Activated T-cell treated with anti-CD3 and anti-CD28 coated beads, Interleukin-2, amount 50 U/mL, for 1 hour (primary cell): ENCODE data around the gene CRB3.
A peak's percentile ranks its signal among the peaks of the same experiment; 100 is the strongest.
"Not testable (repeated sequence)": the region's sequence is repeated elsewhere in the genome, so short reads cannot be mapped to it uniquely, and the experiment has no call there.

Experiments
- DNase-seq: peaks from one replicate; pipeline ENCODE4 v3.0.0-alpha.2; 2020

The CRB3 gene

DNA sequence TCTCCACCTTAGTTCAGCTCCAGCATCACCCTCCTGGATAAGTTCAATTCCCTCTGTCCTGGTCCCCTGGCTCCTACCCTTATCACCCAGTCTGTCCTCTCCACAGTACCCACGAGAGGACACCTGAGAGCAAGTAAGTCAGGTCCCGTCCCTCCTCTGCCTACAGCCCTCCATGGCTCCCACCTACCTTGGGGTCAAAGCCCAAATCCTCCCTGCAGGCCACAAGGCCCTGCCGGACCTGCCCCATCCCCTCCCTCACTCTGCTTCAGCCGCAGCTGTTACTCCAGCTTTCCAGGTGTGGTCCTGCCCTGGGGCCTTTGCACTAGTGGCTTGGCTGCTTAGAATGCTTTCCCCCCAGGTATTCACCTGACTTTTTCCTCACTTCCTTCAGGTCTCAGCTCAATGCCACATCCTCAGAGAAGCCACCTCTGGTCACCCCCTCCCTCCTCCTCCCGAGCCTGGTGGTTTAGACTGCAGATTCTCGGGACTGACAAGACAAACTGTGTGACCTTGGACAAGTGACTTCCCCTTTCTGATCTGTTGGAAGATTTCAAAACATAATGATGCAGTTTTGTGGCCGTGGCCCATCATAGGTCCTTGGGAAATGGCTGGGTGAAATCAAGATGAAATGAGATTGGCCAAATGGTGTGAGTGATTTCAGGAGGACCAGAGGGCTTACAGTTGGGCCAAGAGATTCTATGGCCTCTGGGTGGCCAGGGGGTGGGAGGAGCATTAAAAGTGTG lies 34.4 kb downstream of the CRB3 start:
- DNase-seq: no peak

DNA sequence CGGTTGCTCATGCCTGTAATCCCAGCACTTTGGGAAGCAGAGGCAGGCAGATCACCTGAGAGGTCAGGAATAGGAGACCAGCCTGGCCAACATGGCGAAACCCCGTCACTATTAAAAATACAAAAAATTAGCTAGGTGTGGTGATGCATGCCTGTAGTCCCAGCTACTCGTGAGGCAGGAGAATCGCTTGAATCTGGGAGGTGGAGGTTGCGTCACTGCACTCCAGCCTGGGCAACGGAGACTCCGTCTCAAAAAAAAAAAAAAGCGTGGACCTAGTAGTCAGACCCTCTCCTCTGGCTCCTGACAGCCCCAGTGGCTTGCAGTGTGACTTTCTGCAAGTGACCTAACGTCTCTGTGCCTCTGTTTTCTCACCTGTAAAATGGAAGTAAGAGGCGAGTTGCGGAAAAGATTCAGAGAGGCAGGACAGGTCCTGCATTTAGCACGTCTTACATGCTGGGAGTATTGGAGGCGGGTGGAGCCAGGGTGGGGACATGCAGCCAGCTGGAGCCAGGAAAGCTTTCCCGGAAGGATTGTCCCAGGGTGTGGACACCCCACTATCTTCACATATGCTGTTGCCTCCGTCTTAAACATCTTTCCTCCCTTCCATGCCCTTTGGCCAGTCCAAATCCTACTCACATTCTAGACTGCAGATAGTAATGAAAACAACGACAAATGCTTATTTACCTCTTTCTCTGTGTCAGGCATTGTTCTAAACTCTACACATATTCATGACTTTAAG lies 35.1 kb downstream of the CRB3 start:
- no peak for DNase-seq

DNA sequence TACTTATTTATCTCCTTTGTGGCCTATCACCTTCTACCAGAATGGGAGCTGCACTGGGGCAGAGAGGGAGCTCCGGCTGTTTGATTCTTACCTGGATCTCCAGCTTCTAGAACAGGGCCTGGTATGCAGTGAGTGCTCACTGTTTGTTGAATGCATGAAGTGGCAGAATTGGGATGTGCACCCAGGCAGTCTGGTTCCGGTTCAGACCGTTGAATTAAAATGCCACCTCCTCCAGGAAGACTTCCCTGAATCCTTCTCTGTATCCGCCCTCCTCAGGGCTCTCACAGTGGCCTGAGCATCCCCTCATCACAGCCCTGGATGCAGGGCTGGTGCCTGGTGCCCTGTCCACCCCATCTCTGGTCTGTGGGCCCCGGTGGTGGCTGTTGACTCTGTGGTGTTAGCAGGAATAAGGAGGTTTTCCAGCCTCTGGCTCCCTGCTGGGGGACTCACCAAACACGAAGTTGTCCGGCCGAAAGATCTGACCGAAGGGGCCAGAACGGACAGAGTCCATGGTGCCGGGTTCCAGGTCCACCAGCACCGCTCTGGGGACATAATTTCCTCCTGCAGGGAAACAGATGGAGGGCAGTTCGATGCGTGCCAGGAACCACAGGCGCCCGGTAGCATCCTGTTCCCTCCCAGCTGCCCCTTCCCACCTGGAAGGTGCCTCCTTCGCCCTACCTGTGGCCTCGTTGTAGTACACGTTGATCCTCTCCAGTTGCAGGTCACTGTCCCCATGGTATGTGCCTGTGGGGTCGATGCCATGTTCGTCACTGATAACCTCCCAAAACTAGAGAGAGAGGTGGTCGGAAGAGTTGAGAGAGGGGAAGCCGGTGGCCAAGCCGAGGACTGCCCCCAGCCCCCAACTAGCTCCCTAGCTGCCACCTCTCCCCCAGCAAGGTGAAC lies 37.0 kb downstream of the CRB3 start:
- no peak for DNase-seq

DNA sequence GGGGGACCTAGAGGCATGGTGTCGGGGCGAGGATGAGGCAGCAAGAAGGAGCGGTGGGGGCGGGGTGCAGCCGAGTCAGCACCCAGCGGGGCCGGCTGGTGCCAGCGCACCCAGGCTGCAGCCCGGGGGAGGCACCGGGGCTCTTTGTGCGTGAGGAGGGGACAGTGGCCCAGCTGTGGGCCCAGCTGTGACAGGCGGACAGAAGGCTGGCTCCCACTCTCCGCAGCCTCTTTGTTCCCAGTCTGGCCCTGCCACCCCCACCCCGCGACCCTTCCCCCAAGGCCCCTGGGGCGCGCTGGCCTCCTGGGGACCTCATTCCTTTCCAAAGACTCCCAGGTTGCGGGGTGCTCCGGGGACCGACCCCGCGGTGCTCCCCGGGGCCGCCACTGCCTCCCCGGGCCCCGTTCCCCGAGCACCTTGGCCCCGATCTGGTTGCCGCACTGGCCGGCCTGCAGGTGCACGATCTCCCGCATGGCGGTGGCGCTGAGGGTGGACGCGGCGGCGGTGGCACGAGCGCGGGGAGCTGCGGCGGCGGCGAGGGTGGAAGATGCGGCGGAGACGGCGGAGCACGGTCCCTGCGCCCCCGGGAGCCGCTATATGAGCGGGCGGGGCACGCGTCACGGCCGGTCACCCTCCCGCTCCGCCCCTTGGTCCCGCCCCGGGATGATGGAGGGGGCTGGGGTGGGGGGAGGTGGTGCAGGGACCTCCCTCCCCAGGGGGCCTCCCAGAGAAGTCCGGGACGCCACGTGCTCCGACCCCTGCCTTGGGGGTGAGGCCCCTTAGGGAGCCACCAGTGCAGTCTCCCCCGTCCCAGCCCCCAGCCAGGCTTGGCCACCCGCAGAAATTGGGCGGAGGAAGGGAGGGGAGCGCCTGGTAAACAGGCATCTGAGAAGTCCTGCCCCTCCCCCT lies 37.9 kb downstream of the CRB3 start, which contains the start of gene TUBB4A:
Gene TUBB4A (minus strand): TSS at position 570 of the 909 bp plus-strand sequence. CDS start 97 bp downstream, at position 473.
- DNase-seq: peak; percentile 58

DNA sequence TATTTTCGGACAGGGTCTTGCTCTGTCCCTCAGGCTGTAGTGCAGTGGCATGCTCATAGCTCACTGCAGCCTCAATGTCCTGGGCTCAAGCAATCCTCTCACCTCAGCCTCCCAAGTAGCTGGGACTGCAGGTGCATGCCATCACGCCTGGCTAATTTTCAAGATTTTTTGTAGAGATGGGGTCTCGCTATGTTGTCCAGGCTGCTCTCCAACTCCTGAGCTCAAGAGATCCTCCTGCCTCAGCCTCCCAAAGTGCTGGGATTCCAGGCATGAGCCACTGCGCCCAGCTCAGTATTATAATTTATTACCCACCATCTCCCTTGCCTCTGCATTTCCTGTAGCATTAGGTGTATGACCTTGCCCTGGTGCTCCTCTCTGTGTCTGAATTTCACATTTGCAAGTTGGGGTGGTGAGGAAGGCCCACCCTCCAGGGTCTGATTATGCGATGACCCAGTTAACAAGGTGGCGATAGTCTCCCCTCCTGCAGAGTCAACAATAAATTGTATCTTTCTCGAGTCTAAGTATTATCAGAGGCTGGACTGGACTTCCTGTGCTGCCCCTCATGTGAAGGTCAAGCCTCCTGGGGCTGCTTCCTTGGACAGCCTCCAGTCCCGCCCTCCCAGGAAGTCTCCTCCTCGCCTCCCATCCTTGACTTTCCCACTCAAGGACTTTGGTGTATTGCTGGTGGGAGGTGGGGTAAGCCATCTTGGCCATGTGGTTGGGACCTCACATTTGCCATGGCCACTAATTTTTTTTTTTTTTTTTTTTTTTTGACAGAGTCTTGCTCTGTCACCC lies 39.5 kb downstream of the CRB3 start:
- no peak for DNase-seq

DNA sequence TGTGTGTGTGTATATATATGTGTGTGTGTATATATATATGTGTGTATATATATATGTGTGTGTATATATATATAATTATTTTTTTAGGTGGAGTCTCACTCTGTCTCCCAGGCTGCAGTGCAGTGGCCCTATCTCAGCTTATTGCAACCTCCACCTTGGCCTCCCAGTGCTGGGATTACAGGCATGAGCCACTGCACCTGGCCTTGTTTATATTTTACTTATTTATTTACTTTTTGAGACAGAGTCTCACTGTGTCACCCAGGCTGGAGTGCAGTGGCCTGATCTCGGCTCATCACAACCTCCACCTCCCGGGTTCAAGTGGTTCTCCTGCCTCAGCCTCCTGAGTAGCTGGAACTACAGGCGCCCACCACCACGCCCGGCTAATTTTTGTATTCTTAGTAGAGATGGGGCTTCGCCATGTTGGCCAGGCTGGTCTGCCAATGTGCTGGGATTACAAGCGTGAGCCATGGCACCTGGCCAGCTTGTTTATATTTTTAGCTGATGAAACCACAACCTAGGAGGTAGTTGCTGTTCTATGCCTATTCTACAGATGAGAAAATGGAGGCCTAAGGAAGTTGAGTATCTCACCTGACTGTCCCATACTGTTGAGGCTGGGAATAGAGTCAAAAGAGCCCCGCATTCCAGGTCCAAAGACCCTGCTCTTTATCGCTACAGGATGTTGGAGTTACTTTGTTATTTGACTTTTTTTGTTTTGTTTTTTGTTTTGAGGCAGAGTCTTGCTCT lies 44.1 kb downstream of the CRB3 start:
- not testable (repeated sequence) for DNase-seq

DNA sequence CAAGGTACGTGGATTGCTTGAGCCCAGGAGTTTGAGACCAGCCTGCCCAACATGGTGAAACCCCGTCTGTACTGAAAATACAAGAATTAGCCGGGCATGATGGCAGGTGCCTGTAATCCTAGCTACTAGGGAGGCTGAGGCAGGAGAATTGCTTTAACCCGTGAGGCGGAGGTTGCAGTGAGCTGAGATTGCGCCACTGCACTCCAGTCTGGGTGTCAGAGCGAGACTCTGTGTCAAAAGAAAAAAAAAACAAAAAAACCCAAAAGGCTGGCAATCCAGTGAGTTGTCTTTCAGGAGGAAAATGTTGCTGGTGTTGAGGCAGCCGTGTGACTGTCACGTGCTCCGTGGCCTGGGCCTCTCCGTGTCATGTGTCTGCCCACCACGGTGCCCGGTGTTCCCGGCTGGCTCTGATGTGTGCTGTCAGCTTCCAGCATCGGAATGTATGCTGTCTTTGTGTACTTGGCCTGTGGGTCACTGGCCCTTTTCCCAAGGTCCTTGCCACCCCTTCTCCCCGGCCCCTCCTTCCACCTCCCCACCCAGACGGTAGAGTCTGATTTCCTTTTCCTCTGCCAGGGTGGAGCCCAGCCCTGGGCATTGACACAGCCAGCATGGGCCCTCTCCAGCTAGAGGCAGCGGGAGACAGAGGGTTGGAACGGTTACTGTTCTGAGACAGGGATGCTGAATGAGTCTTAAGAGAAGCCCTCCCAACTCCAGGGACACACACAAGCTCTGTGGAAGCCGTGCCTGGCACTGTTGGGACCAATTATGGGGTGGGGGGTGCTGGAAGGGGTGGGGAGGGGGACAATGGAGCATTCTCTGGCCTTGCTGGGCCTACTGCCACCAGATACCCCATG lies 45.3 kb downstream of the CRB3 start:
- no peak for DNase-seq

DNA sequence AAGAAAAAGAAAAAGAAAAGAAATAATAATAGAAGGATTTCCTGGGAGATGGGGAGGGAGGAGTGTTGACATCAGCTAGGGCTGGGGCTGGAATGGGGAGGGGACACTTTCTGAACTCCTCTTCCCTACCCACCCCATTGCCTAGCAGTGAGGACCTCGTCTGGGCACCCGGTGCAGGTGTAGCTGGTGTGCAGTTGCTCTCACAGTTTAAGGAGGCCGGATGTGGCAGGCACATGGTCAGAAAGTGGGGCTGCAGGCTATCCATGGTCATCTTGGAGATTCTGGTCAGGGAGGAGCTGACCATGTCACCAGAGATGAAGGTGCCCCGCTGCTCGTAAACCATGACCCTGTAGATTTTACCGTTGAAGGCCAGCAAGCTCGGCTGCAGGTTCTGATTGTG lies 46.5 kb downstream of the CRB3 start:
- DNase-seq: no peak

DNA sequence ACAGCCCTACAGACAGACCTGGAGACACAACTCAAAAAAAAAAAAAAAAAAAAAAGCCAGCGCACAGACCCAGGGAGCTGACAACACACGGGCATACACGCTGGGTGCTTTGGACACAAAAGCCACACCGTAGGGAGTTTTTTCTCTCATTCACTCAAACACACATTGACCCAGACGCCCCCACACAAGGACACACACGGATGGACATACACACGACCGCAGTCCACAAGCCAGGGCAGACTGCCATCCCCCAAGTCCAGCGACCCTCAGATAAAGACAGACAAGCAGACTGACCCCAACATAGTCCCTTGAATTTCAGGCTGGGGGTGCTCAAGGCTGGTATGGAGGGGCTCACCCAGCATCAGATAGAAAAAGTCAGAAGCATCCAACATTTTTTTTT lies 50.0 kb downstream of the CRB3 start:
- no peak for DNase-seq

DNA sequence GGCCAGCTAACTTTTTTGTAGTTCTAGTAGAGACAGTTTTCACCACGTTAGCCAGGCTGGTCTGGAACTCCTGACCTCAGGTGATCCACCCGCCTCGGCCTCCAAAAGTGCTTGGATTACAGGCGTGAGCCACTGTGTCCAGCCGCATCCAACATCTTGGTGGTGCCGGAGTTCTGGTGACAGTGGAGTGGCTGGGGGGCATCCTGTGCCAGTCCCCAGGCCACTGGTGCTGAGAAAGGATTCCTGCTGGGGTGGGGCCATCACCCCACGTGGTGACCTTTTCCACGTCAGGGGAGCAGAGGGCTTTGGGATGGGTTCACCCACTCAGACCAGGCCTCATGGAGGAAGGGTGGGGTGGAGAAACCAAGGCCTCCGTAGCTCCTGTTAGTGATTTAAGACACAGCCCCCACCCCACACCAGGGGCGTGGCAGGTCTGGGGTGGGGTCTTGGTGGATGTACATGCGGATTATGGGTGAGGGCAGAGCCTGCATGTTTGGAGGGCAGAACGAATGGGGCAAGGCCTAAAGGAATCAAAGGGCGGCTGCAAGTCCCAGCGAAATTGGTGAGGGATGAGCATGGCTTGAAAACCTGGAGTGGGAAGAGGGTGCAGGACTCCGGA lies 51.0 kb downstream of the CRB3 start:
- no peak for DNase-seq

DNA sequence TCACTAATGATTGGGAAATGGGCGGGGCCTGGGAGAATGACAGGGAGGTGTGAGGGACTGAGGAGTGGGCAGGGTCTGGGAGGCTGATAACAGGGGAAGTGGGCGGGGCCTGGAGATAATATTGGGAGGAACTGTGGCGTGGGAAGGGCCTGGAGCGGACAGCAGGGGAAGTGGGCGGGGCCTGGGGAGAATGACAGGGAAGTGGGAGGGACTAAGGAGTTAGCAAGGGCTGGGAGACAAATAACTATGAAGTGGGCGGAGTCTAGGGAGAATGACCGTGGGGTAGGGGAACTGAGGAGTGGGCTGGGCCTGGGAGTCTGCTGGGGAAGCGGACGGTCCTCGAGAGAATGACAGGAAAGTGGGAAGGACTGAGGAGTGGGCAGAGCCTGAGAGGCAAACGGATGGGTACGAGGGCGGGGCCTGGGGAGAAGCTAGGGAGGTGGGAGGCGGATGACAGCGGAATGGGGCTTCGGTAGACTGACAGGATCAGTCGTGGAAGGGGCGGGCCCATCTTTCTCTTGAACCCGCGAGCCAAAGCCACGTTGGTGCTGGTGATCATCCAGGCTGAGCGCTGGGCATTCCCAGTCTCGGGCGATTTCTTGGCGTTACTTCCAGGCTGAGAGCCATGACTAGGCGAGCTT lies 52.1 kb downstream of the CRB3 start:
- peak; percentile 63 for DNase-seq
